Measurements from ENCODE around the gene MRPL17.
"Not testable (repeated sequence)": the region's sequence is repeated elsewhere in the genome, so short reads cannot be mapped to it uniquely, and the experiment has no call there.

The MRPL17 gene
- 8.1 to 12.7 reads per million in 2 donors for total RNA-seq

- peak; percentile 92 to 99 (median 99) for DNase-seq
These were observed at the start of gene MRPL17 for GRCh38 chr11:6682936-6683861. Gene MRPL17, minus strand, starts transcription at chr11:6683340. Its CDS starts 44 bp downstream, at chr11:6683296.

- DNase-seq = no peak
These were observed 45.0 kb upstream of the MRPL17 start for GRCh38 chr11:6727971-6728760.

GRCh38 chr11:6725386-6725896 is 42.3 kb upstream of the MRPL17 start:
- DNase-seq = no peak

GRCh38 chr11:6724013-6724412 is 40.9 kb upstream of the MRPL17 start:
- DNase-seq = no peak

GRCh38 chr11:6721343-6721742 is 38.2 kb upstream of the MRPL17 start:
- no peak for DNase-seq

GRCh38 chr11:6719576-6719975 is 36.4 kb upstream of the MRPL17 start:
- DNase-seq = no peak

GRCh38 chr11:6717426-6717825 is 34.3 kb upstream of the MRPL17 start:
- DNase-seq = no peak

- DNase-seq = peak in 3 of 5 experiments; percentile 10 to 34 (median 20)
These were observed 28.4 kb upstream of the MRPL17 start for GRCh38 chr11:6711552-6711951.

- no peak for DNase-seq
These were observed 25.7 kb upstream of the MRPL17 start for GRCh38 chr11:6708876-6709275.

- peak in 3 of 5 experiments; percentile 10 to 37 (median 15) for DNase-seq
These were observed 22.9 kb upstream of the MRPL17 start for GRCh38 chr11:6705905-6706535.

- peak in 1 of 5 experiments; percentile 25 for DNase-seq
These were observed 20.3 kb upstream of the MRPL17 start for GRCh38 chr11:6703247-6704063.

- DNase-seq = not testable (repeated sequence)
These were observed 18.8 kb upstream of the MRPL17 start for GRCh38 chr11:6701955-6702354.

- no peak for DNase-seq
These were observed 12.2 kb upstream of the MRPL17 start for GRCh38 chr11:6695377-6695776.

- no peak for DNase-seq
These were observed 11.0 kb upstream of the MRPL17 start for GRCh38 chr11:6694229-6694535.

GRCh38 chr11:6693342-6694228 is 10.4 kb upstream of the MRPL17 start:
- DNase-seq = peak in 3 of 5 experiments; percentile 6 to 56 (median 28)

GRCh38 chr11:6692128-6692527 is 9.0 kb upstream of the MRPL17 start:
- DNase-seq = no peak

GRCh38 chr11:6690431-6691132 is 7.4 kb upstream of the MRPL17 start:
- not testable (repeated sequence) for DNase-seq

- no peak for DNase-seq
These were observed 4.7 kb upstream of the MRPL17 start for GRCh38 chr11:6687876-6688275.

- no peak for DNase-seq
These were observed 2.9 kb upstream of the MRPL17 start for GRCh38 chr11:6686006-6686405.

- DNase-seq = not testable (repeated sequence)
These were observed 928 bp upstream of the MRPL17 start for GRCh38 chr11:6684068-6684467.

Measured in T-helper 2 cell (primary cell).